GM21360 (cell line): Measurements from ENCODE around the gene E2F8.

Source experiments
- ATAC-seq: cut with Tn5 transposase; IDR thresholded peaks from one replicate; pipeline ENCODE4 v1.9.1; 2021; ENCODE audit warnings: mild to moderate bottlenecking, moderate library complexity; ENCODE audit not compliant: unreplicated experiment

The E2F8 gene

DNA sequence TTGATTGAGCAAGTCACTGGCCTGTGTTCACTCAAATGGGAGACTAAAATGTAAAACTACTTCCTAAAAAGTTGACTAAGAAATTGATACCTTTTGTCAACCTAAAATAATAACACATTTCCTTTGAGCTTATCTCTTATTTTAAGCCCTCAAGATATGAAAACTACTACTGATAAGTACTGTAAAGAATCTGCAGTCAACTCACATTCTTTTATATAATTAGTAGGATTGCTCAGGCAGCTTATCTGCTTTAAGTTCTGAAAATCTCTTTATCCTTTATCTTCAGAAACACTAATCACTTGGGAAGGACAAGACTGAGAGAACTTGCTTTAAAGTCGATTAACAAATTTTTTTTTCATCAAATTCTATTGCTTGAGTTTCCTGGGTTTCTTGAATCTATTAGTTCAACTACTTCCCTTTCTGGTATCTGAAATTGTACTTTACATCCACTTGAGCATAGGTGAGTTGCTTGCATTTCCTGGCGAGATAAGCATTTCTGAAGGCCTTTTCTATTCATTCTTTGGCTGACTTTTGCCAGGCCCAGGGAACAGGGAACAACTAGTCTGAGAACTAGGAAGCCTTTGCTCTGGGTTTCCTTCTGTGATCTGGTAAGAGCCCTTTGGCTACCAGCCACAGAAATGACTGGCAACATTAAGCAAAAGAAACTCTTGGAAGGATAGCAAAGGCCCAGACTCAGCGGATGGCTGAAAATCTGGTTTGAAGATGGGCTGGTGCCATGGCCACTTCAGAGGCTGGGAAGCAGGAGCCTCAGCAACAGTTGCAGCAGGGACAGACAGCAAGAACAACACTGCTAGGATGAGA is 19.6 kb downstream of the E2F8 start:
- ATAC-seq: no peak

DNA sequence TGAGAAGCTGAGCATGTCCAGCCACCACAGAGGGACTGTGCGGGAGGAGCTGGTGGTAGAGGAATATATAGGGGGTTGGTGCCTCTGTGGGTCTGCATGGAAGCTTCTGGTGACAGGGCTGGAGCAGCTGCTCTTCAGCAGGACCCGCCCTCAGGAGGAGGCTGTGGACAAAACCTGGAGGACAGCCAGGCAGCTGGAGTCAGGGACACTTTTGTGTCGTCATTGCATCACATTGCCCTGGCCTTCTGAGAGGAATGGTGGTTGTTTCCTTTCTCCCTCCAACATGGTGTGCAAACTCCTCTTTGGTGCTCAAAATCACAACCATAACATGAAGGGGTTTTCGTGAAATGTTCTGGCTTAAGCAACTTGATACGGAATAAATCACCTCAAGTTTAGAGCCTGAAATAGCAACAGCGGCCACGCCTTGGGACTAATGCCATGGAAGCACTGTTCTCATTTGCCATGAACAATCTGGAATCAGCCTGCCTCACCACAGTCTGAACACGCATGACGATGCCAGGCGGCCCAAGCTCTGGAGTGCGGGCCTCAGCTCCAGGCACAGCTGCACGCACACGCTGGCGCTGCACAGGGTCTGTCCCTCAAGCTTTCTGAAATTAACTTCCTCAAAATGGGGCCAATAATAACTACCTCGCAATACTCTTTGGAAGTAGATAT is 21.8 kb downstream of the E2F8 start:
- ATAC-seq: no peak

DNA sequence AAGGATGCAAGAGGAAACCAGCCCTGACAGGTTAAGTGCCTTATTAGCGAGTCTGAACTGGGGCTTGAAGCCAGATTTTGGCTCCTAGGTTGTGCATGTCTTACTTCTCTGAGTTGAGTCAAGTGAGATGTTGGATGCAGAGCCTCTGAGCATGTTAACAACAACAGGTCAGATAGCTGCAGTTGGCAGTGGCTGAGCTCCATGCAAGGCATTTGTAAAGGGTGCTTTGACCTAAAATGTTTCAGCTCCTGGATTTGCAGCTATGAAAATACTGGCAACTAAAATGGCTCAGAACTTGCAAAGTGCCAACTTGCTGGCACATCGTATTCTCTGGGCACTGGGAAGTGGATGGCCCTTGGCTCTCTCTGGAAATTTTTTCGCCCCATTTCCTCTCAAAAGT is 22.5 kb downstream of the E2F8 start:
- no peak for ATAC-seq

- ATAC-seq: no peak
Observed at GRCh38 chr11:19216709-19217374, 23.9 kb downstream of the E2F8 start.

GRCh38 chr11:19216021-19216420 is 24.7 kb downstream of the E2F8 start:
- ATAC-seq: no peak

DNA sequence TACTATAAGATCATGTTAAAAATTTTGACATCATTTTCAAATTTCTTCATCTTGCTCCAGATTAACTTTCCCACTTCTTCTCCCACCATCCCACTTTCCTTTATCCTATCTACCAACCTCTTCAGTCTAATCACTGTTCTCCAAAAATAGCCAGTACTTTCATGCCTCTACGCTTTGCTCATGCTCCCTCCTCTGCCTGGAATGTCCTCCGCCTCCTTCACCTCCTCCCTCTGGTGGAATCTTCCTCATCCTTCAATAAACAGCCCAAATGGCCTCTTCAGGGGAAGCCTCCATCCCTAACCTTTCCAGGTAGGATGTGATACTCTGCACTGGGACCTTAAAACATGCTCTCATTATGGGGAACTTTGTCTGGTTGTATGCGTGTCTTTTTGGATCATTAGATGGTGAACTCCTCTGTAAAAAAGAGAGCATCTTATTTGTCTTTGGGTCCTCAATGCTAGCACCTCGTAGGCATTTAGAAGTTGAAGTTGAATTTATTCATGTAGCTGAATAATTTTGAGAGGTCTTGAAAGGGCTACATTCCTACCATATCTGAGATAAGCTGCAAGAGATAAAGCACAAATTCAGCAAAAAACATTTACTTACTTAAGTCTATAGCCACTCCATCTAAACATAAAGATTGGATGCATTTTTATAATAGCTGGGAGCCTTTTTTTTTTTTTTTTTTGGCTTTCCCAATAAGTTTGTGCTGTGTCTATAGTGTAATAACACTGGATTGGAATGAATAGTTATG is 31.0 kb downstream of the E2F8 start:
- ATAC-seq: no peak

DNA sequence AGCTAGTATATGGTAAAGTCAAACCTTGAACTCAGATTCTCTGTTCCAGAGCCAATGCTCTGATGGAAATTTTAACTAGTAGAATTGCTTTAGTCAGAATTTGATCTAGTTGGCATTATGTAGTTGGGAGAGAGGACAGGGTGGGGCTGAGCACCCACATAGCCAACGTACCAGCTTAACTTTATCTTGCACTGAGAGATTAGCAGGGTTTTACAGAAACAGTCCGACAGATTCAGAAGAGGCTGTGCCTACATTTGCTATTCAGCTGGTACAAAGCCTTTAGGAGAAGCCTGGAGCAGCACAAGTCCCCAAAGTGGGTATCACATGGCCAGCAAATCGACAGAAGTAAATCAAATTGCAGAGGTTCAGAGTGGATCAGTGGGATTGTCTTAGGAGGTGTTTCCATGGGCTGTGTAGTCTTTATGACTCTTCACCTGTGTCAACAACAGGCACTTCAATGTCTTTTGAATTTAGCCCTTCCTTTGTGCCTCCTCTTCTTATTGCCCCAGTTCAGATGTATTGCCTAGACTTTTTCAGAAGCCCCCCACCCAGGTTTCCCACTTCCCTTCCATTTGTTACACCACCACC is 31.7 kb downstream of the E2F8 start:
- ATAC-seq: no peak

GRCh38 chr11:19208181-19208580 is 32.6 kb downstream of the E2F8 start:
- ATAC-seq: no peak

DNA sequence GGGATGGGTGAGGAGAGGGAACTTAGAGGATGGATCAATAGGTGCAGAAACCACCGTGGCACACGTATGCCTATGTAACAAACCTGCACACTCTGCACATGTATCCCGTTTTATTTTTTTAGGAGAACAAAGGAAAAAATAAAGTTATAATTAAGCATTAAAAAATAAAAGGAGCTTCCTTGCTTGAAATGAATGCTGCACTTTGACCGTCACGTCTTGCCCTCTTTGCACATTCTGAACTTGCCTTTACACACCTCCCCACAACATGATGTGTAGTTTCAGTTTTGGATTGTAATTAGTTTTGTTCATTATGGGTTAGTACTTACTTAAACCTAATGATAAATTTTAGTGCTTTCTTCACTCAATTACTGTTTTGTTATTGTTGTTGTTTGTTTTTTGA is 35.9 kb downstream of the E2F8 start:
- no peak for ATAC-seq

DNA sequence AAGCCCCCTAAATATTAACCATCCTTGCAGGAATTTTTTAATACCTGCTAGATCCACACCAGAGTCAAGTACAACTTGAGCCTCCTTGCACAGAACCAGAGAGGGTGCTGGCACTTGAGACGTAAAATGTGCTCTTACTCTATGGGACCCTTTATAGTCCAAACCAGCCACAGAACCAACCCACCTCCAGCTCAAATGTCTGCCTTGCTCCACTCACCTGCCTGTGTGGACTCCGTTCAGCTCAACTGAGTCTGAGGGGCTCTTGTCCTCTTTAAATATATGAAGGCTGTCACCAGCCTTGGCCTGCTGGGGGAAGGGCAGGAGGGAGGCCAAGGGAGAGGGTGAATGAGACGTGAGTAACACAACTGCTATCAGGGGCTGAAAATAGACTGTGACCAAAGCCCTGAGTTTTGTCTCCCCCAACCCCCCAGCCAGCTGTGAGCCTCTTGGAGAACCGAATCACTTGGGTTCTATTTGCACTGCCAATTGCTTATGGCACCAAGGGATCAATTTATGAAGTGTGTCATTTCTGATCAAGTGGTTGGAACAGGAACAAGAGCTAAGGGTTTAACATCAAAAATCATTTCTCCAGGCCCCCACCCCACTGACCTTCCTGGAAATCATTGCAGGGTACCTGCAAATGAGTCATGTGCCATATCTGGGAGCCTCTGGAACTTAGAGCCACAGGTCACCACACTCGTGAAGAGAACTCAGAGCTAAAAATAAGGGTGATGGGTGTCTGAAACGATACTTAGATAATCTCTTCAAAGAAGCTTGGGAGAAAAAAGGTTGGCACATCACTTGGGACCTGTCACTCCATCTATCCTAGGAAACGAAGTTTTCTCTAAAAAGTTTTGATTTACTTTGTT is 38.8 kb downstream of the E2F8 start, which contains the start of gene CSRP3:
Gene CSRP3 (minus strand): TSS at position 247 of the 869 bp plus-strand sequence. CDS start 9,535 bp downstream, outside the sequence.
- ATAC-seq: no peak

- ATAC-seq: no peak
Observed at GRCh38 chr11:19200410-19201201, 40.1 kb downstream of the E2F8 start.

DNA sequence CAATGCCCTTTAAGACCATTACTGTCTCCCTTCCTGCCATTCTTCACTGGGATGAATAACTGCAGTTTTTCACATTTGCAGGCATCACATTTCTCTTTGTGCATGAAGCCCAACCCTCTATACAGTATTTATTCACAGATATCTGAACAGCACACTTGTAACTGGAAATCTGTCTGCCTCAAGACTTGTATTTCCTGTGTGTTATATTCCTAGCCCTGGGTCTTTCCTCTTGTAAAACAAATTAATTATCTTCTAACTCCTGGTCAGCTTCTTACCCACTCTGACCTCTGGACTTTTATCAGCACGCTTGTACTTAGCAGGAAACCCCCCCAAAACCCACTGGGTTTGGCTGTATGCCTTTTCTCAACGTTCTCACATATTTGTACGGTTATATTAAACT is 41.0 kb downstream of the E2F8 start:
- ATAC-seq: no peak

DNA sequence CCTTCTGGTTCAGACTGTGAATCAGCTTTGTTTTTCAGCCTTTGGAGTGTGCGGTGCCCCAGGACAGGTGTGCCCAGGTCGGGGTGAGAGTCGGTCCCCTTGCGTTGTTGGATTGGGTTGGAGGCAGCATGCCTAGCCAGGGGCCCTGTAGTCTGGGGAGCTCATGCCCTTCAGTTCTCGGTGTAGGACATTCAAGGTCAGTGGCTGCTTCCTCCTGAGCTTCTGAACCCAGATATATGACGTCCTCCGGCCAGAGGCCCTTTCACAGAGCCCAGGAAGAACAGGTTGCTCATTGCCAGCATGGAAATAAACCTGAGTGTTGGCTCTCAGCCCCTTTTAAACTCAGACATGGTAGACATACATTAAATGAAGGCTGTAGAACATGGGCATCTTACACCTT is 41.7 kb downstream of the E2F8 start:
- ATAC-seq: no peak

GRCh38 chr11:19196432-19196831 is 44.3 kb downstream of the E2F8 start:
- ATAC-seq: no peak

DNA sequence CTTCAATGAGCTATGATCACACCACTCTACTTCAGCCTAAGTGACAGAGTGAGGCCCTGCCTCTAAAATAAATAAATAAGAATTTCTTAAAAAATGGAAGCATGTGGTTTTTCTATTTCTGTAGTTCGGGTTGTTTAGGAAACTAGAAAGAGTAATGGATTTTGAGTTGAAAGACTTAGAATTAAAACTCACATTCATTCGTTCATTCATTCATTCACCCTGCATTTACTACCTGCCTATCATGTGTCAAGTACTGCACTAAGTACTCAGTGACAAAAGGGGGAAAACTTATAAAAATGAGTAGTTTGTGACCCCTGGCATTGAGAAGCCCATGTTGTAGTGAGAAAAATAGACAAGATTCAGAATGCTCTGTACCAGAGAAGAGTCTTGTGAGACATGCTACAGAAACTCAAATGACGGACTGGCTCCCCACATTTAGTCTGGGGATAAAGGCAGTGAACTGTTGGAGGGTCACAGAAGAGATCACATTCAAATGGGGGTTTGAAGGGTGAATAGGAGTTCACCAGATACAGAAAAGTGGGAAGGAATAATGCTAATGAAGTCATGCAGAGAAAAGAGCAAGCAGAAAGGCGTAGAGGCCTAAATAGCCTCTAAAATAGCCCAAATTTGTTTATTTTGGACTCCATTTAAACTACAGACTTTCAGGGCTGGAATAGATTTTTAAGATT is 46.0 kb downstream of the E2F8 start:
- ATAC-seq: no peak

DNA sequence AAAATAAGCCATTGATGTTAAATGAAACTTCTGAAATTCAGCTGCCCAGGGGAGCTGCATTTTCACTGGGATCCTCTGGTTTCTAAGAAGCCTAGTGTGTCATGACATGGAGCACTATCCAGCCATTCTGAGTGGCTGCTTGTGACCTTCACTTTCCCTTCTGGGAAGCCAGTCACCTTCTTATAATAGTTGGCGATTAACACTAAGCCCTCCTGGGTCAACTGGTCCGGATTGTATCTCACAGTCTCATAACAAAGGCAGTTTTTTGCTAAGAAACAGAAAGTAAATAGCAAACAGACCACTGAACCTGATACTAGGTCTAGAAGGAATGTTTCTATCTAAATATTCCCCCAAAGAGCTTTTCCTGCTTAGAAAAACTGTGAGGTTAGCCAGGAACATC is 46.8 kb downstream of the E2F8 start:
- ATAC-seq: no peak

DNA sequence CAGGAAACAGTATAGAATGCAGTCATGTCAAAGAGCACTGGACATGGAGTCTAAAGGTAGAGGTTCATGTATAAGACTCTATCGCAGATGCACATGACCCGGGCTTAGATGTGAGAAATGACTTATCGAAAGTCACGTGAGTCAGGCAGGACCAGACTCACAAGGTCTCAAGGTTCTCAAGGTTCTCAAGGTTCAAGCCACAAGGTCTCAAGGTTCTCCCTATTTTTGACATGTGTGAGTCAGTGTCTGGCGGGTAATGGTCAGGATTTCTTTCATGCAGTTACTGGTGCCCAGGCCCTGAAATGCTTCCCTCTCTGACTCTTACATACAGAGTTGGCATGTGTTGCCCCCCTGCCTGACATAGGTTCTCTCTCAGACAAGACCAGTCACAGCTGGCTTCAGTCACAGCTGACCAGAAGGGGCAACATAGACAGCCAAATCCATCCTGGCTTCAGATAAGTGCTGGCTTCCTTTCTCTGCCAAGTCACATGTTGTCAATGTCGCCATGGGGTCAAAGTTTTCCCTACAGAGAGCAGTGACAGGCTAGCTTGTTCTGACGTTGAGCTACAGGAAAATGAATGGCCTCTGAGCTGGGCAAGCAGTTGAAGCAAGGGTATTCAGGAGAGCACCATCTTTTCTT is 49.1 kb downstream of the E2F8 start:
- ATAC-seq: no peak

DNA sequence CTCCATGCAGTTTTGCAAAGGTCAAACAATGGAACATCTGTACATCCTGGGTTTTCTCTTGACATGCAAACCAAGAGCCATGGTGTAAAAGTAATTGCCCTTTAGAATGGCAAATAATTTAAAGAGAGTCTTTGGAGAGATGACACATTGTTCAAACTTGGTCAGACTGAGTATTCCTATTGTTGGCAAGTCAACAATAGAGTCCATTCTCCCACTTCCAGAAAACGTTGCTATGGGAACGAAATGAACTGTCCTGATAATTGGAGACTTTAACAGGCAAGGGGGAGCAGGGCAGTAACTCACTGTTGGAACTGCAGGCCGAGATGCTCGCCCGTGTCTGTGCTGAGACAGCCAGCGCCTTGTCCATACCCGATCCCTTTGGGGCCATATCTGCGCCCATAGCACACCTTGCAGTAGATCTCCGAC is 52.9 kb downstream of the E2F8 start:
- ATAC-seq: no peak
